ENCODE results near the gene ENO1.

The ENO1 gene

DNA sequence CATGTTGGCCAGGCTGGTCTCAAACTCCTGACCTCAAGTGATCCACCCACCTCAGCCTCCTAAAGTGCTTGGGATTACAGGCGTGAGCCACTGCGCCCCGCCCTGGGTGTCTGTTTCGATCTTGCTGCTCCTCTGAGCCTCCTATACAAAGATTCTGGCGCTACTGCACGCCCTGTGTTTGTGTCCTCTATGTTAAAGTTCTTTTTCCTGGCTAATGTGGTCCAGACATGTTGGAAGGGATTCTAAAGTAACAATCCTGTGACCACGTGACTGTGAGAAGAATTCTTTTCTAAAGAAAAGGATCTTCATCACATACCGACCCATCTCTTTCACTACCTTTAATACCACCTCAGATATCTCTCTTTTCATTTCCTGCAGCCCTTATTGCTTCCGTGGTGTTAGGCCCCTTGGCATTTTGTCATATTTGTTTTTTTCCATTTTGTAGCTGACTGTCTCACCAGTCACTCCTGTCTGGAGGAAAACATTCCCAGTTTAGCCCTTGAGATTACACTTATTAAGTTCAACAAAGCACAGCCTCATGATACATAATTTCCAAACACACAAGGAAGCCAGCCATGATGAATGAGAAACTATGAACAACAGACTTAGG is 27.2 kb upstream of the ENO1 start:
- Histone ChIP-seq H3K36me3 (ENCODE audit: insufficient read depth, low read length) (no peaks in the 10 kb centered on the region), H3K9me3 (ENCODE audit: low read length) (no peaks in the 10 kb centered on the region), H3K4me2 (ENCODE audit: low read length) (no peak overlapping the region), H3K27ac (ENCODE audit: low read depth, low read length, poor library complexity, severe bottlenecking) (no peak overlapping the region), H3K9me2 (ENCODE audit: low read depth, low read length) (no peaks in the 10 kb centered on the region), H3K27me3 (ENCODE audit: insufficient read depth, low read length) (no peaks in the 10 kb centered on the region), H3F3A (ENCODE audit: insufficient read depth, low read length) (no peaks in the 10 kb centered on the region), H3K4me3 (ENCODE audit: low read depth, low read length, poor library complexity, severe bottlenecking) (no peak overlapping the region), H4K20me1 (ENCODE audit: insufficient read depth, low read length) (no peaks in the 10 kb centered on the region), H3K4me1 (ENCODE audit: insufficient read depth, low read length, severe bottlenecking) (no peaks in the 10 kb centered on the region), H3K9ac (ENCODE audit: low read length) (no peak overlapping the region), H2AFZ (ENCODE audit: low read length) (no peak overlapping the region), H3K79me2 (ENCODE audit: insufficient read depth, low read length) (no peaks in the 10 kb centered on the region)
- no peak for TF ChIP-seq EZH2 (IDR thresholded peaks at IDR 0.05; ENCODE audit: borderline replicate concordance, low read length)
- TF ChIP-seq, protein P1, sequence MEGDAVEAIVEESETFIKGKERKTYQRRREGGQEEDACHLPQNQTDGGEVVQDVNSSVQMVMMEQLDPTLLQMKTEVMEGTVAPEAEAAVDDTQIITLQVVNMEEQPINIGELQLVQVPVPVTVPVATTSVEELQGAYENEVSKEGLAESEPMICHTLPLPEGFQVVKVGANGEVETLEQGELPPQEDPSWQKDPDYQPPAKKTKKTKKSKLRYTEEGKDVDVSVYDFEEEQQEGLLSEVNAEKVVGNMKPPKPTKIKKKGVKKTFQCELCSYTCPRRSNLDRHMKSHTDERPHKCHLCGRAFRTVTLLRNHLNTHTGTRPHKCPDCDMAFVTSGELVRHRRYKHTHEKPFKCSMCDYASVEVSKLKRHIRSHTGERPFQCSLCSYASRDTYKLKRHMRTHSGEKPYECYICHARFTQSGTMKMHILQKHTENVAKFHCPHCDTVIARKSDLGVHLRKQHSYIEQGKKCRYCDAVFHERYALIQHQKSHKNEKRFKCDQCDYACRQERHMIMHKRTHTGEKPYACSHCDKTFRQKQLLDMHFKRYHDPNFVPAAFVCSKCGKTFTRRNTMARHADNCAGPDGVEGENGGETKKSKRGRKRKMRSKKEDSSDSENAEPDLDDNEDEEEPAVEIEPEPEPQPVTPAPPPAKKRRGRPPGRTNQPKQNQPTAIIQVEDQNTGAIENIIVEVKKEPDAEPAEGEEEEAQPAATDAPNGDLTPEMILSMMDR (IDR thresholded peaks at IDR 0.05; ENCODE audit: low read length), result no peak

DNA sequence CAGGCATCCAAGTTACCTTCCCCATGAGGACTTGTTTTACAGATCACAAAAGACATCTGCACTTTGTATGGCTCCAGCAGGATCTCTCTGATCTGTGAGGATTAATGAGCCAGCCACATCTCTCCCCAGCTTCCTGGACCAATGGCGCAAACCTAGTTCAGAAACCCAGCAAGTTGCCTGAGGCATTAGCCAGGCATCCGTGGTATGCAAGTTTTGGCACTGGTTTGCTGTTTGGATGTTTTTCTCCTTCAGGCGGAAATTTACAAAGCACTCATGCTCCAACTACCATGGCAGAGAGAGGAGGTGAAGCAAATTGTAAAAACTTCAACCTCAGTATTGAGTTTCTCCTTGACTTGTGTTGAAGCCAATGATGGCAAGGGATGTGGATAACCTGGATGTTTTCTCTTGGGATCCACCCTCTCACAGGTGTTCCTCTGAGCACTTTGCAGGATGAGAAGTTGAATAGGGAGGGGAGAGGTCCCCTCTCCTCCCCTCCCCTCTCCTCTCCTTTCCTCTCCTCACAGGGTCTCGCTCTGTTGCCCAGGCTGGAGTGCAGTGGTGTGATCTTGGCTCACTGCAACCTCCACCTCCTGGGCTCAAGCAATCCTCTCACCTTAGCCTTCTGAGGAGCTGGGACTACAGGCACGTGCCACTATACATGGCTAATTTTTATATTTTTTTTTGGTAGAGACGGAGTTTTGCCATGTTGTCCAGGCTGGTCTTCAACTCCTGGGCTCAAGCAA is 25.6 kb upstream of the ENO1 start:
- no peaks in the 10 kb centered on the region for H3K79me2 ChIP-seq (ENCODE audit: insufficient read depth, low read length)
- H3K27ac ChIP-seq (ENCODE audit: low read depth, low read length, poor library complexity, severe bottlenecking), result no peak overlapping the region
- no peaks in the 10 kb centered on the region for H3K36me3 ChIP-seq (ENCODE audit: insufficient read depth, low read length)
- no peak overlapping the region for H3K4me3 ChIP-seq (ENCODE audit: low read depth, low read length, poor library complexity, severe bottlenecking)
- H3K27me3 ChIP-seq (ENCODE audit: insufficient read depth, low read length), result no peaks in the 10 kb centered on the region
- no peaks in the 10 kb centered on the region for H4K20me1 ChIP-seq (ENCODE audit: insufficient read depth, low read length)
- H3F3A ChIP-seq (ENCODE audit: insufficient read depth, low read length), result no peaks in the 10 kb centered on the region
- no peaks in the 10 kb centered on the region for H3K9me3 ChIP-seq (ENCODE audit: low read length)
- H3K9ac ChIP-seq (ENCODE audit: low read length), result no peak overlapping the region
- H3K4me1 ChIP-seq (ENCODE audit: insufficient read depth, low read length, severe bottlenecking), result no peaks in the 10 kb centered on the region
- H2AFZ ChIP-seq (ENCODE audit: low read length), result no peak overlapping the region
- no peaks in the 10 kb centered on the region for H3K9me2 ChIP-seq (ENCODE audit: low read depth, low read length)
- TF ChIP-seq, protein P1 (IDR thresholded peaks at IDR 0.05; ENCODE audit: low read length), result no peak
- no peak for TF ChIP-seq EZH2 (IDR thresholded peaks at IDR 0.05; ENCODE audit: borderline replicate concordance, low read length)
- no peak overlapping the region for H3K4me2 ChIP-seq (ENCODE audit: low read length)

DNA sequence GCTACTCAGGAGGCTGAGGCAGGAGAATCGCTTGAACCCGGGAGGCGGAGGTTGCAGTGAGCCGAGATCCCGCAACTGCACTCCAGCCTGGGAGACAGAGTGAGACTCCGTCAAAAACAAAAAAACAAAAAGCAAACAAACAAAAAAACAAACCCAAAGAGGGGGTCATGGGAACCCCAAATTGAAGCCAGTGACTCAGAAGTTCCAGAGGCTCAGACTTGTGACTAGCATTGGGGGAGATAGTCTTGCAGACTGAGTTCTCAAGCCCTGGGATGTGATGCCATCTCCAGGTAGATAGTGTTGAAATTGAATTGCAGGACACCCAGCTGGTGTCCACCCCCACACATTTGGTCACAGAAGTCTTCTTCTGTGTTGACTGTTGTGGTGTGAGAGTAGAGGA is 24.9 kb upstream of the ENO1 start:
- no peaks in the 10 kb centered on the region for H3F3A ChIP-seq (ENCODE audit: insufficient read depth, low read length)
- no peak overlapping the region for H3K9ac ChIP-seq (ENCODE audit: low read length)
- no peak overlapping the region for H2AFZ ChIP-seq (ENCODE audit: low read length)
- H3K4me2 ChIP-seq (ENCODE audit: low read length), result no peak overlapping the region
- no peak overlapping the region for H3K27ac ChIP-seq (ENCODE audit: low read depth, low read length, poor library complexity, severe bottlenecking)
- H3K9me2 ChIP-seq (ENCODE audit: low read depth, low read length), result no peaks in the 10 kb centered on the region
- H3K4me1 ChIP-seq (ENCODE audit: insufficient read depth, low read length, severe bottlenecking), result no peaks in the 10 kb centered on the region
- H3K9me3 ChIP-seq (ENCODE audit: low read length), result no peaks in the 10 kb centered on the region
- no peaks in the 10 kb centered on the region for H3K36me3 ChIP-seq (ENCODE audit: insufficient read depth, low read length)
- no peaks in the 10 kb centered on the region for H3K79me2 ChIP-seq (ENCODE audit: insufficient read depth, low read length)
- H3K27me3 ChIP-seq (ENCODE audit: insufficient read depth, low read length), result no peaks in the 10 kb centered on the region
- no peaks in the 10 kb centered on the region for H4K20me1 ChIP-seq (ENCODE audit: insufficient read depth, low read length)
- H3K4me3 ChIP-seq (ENCODE audit: low read depth, low read length, poor library complexity, severe bottlenecking), result no peak overlapping the region
- TF ChIP-seq, protein P1 (IDR thresholded peaks at IDR 0.05; ENCODE audit: low read length), result no peak
- no peak for TF ChIP-seq EZH2 (IDR thresholded peaks at IDR 0.05; ENCODE audit: borderline replicate concordance, low read length)

Measured in OCI-LY1 (cell line).